ENCODE data around the gene HIBADH. TPM values are rescaled to one million over a fixed set of nuclear protein-coding genes. Genes with fewer than 3 reads are reported as not detected.

Gene HIBADH
- total RNA-seq, 1 donor from 2014 or later, result 10.3 TPM

- Mint-ChIP-seq H3K9me3 (ENCODE audit: unreplicated experiment) (peaks cover 2% of the 10 kb centered on the region), H3K36me3 (ENCODE audit: unreplicated experiment) (no peaks in the 10 kb centered on the region), H3K27me3 (ENCODE audit: unreplicated experiment) (no peaks in the 10 kb centered on the region), H3K4me3 (ENCODE audit: unreplicated experiment) (no peak overlapping the region), H3K4me1 (ENCODE audit: low read depth, unreplicated experiment) (no peaks in the 10 kb centered on the region), H3K27ac (ENCODE audit: unreplicated experiment) (no peak overlapping the region)
- DNase-seq, result no peak
- TF ChIP-seq, protein P1, sequence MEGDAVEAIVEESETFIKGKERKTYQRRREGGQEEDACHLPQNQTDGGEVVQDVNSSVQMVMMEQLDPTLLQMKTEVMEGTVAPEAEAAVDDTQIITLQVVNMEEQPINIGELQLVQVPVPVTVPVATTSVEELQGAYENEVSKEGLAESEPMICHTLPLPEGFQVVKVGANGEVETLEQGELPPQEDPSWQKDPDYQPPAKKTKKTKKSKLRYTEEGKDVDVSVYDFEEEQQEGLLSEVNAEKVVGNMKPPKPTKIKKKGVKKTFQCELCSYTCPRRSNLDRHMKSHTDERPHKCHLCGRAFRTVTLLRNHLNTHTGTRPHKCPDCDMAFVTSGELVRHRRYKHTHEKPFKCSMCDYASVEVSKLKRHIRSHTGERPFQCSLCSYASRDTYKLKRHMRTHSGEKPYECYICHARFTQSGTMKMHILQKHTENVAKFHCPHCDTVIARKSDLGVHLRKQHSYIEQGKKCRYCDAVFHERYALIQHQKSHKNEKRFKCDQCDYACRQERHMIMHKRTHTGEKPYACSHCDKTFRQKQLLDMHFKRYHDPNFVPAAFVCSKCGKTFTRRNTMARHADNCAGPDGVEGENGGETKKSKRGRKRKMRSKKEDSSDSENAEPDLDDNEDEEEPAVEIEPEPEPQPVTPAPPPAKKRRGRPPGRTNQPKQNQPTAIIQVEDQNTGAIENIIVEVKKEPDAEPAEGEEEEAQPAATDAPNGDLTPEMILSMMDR (IDR thresholded peaks at IDR 0.05; ENCODE audit: partially characterized antibody, unreplicated experiment), result no peak
Observed at GRCh38 chr7:27671675-27672074, 9.0 kb upstream of the HIBADH start.

GRCh38 chr7:27670676-27671075 lies 8.0 kb upstream of the HIBADH start:
- Mint-ChIP-seq H3K27ac (ENCODE audit: unreplicated experiment) (no peak overlapping the region), H3K4me1 (ENCODE audit: low read depth, unreplicated experiment) (no peaks in the 10 kb centered on the region), H3K9me3 (ENCODE audit: unreplicated experiment) (peaks cover 2% of the 10 kb centered on the region), H3K27me3 (ENCODE audit: unreplicated experiment) (no peaks in the 10 kb centered on the region), H3K4me3 (ENCODE audit: unreplicated experiment) (no peak overlapping the region), H3K36me3 (ENCODE audit: unreplicated experiment) (no peaks in the 10 kb centered on the region)
- TF ChIP-seq, protein P1 (IDR thresholded peaks at IDR 0.05; ENCODE audit: partially characterized antibody, unreplicated experiment), result no peak
- DNase-seq, result no peak

GRCh38 chr7:27670177-27670576 lies 7.5 kb upstream of the HIBADH start:
- H3K27ac Mint-ChIP-seq (ENCODE audit: unreplicated experiment), result no peak overlapping the region
- H3K36me3 Mint-ChIP-seq (ENCODE audit: unreplicated experiment), result no peaks in the 10 kb centered on the region
- H3K4me1 Mint-ChIP-seq (ENCODE audit: low read depth, unreplicated experiment), result no peaks in the 10 kb centered on the region
- no peak for DNase-seq
- TF ChIP-seq, protein P1 (IDR thresholded peaks at IDR 0.05; ENCODE audit: partially characterized antibody, unreplicated experiment), result no peak
- H3K9me3 Mint-ChIP-seq (ENCODE audit: unreplicated experiment), result peaks cover 2% of the 10 kb centered on the region
- no peaks in the 10 kb centered on the region for H3K27me3 Mint-ChIP-seq (ENCODE audit: unreplicated experiment)
- no peak overlapping the region for H3K4me3 Mint-ChIP-seq (ENCODE audit: unreplicated experiment)

DNA sequence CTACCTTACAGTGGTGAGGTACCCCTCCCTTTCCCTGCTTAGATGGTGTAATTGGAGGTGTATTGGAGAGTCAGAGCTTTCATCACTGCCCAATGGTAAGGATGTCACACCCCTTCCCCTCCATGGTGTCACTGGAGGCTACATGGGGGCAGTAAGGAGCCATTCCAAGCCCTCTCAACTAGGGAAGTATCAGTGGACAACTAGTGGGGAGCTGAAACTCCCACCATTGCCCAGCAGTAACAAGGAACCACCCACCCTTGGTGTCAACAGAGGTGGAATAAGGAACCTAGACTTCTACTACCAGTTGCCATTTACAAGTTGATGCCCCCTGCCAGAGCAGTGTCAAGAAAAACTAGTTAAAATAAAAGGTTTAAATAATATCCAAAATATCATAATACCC lies 2.8 kb upstream of the HIBADH start:
- no peak overlapping the region for H3K27ac Mint-ChIP-seq (ENCODE audit: unreplicated experiment)
- H3K4me3 Mint-ChIP-seq (ENCODE audit: unreplicated experiment), result no peak overlapping the region
- TF ChIP-seq, protein P1 (IDR thresholded peaks at IDR 0.05; ENCODE audit: partially characterized antibody, unreplicated experiment), result no peak
- H3K36me3 Mint-ChIP-seq (ENCODE audit: unreplicated experiment), result no peaks in the 10 kb centered on the region
- DNase-seq, result no peak
- H3K9me3 Mint-ChIP-seq (ENCODE audit: unreplicated experiment), result peaks cover 2% of the 10 kb centered on the region
- H3K4me1 Mint-ChIP-seq (ENCODE audit: low read depth, unreplicated experiment), result peaks cover 2% of the 10 kb centered on the region
- H3K27me3 Mint-ChIP-seq (ENCODE audit: unreplicated experiment), result no peaks in the 10 kb centered on the region

GRCh38 chr7:27663989-27664331 lies 1.3 kb upstream of the HIBADH start:
- Mint-ChIP-seq H3K36me3 (ENCODE audit: unreplicated experiment) (no peaks in the 10 kb centered on the region), H3K4me1 (ENCODE audit: low read depth, unreplicated experiment) (peaks cover 2% of the 10 kb centered on the region), H3K4me3 (ENCODE audit: unreplicated experiment) (no peak overlapping the region), H3K27ac (ENCODE audit: unreplicated experiment) (no peak overlapping the region), H3K27me3 (ENCODE audit: unreplicated experiment) (no peaks in the 10 kb centered on the region), H3K9me3 (ENCODE audit: unreplicated experiment) (peaks cover 2% of the 10 kb centered on the region)
- DNase-seq, result no peak
- TF ChIP-seq, protein P1 (IDR thresholded peaks at IDR 0.05; ENCODE audit: partially characterized antibody, unreplicated experiment), result no peak

Measured in glutamatergic neuron (in vitro differentiated cells).